ENCODE data around the gene KRTAP5-2.

GRCh38 chr11:1565173-1565903, 32.8 kb downstream of the KRTAP5-2 start:
- TF ChIP-seq GATA3 (IDR thresholded peaks at IDR 0.05; ENCODE audit: low read depth, low read length) (no peak), GATA2 (IDR thresholded peaks at IDR 0.05; ENCODE audit: low read depth, low read length) (no peak)

Data from SH-SY5Y (cell line).